Panc1 (cell line): ENCODE measurements around the gene RNU1-2.
A peak's percentile ranks its signal among the peaks of the same experiment; 100 is the strongest.
"Not testable (repeated sequence)": the region's sequence is repeated elsewhere in the genome, so short reads cannot be mapped to it uniquely, and the experiment has no call there.

Experiments
- TCF7L2 ChIP-seq: IDR thresholded peaks from 2 replicates; pipeline ENCODE4 v1.6.1; 2011; ENCODE audit warnings: mild to moderate bottlenecking, low read depth, low read length, inconsistent platforms
- TF ChIP-seq, protein P1 (sequence below): fragments of 450-650 bp; IDR thresholded peaks from 2 replicates; pipeline ENCODE4 v1.5.1; 2017; ENCODE audit warnings: mild to moderate bottlenecking
- TF ChIP-seq, protein P2 (sequence below), 2 experiments: IDR thresholded peaks; 2 replicates each; pipeline ENCODE4 v1.6.1; 2011 to 2012; ENCODE audit warnings: low read depth in 2 of 2, control low read depth in 1 of 2, low read length in 1 of 2, mild to moderate bottlenecking in 1 of 2, moderate library complexity in 1 of 2; ENCODE audit not compliant: insufficient read depth in 1 of 2

DNA sequence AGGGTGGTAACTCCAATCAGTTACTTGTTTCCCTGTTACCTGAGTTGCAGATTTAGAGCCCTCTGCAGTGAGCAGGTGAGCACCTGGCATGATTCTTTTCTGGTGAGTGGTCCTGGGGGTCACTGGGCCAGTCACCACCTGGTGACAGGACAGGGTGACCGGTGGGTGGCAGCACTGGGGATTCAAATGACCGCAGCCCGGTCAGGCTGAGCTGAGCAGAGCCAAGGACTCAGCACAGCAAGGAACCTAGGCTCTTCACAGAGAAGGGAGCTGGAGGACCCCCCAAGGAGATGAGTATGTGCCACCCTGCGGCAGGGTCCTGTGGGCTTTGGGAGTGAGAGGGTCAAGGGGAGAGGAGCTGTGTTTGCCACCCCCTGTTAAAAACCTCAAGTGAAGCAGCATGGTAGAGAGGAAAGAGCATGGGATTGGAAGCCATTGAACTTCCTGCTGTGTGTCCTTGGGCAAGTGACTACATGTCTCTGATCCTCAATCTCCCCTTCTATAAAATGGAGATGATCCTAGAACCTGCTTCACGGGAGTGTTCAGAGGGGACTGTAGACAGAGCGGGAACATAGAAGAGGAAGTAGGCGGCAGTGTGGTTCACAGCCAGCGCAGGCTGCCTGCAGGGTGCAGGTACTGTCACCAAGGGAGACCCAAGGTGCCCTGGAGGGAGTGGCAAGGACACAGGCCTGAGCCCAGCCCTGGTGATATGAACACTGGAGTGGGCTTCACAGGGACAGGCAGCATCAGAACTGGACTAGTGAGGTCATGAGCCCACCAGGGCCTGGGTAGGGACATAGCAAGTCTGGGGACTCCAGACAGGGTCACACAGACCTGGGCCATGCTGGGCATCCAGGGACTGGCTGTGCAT lies 16.3 kb downstream of the RNU1-2 start:
- TF ChIP-seq, protein P1, sequence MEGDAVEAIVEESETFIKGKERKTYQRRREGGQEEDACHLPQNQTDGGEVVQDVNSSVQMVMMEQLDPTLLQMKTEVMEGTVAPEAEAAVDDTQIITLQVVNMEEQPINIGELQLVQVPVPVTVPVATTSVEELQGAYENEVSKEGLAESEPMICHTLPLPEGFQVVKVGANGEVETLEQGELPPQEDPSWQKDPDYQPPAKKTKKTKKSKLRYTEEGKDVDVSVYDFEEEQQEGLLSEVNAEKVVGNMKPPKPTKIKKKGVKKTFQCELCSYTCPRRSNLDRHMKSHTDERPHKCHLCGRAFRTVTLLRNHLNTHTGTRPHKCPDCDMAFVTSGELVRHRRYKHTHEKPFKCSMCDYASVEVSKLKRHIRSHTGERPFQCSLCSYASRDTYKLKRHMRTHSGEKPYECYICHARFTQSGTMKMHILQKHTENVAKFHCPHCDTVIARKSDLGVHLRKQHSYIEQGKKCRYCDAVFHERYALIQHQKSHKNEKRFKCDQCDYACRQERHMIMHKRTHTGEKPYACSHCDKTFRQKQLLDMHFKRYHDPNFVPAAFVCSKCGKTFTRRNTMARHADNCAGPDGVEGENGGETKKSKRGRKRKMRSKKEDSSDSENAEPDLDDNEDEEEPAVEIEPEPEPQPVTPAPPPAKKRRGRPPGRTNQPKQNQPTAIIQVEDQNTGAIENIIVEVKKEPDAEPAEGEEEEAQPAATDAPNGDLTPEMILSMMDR = peak; percentile 62
- TF ChIP-seq, protein P2, sequence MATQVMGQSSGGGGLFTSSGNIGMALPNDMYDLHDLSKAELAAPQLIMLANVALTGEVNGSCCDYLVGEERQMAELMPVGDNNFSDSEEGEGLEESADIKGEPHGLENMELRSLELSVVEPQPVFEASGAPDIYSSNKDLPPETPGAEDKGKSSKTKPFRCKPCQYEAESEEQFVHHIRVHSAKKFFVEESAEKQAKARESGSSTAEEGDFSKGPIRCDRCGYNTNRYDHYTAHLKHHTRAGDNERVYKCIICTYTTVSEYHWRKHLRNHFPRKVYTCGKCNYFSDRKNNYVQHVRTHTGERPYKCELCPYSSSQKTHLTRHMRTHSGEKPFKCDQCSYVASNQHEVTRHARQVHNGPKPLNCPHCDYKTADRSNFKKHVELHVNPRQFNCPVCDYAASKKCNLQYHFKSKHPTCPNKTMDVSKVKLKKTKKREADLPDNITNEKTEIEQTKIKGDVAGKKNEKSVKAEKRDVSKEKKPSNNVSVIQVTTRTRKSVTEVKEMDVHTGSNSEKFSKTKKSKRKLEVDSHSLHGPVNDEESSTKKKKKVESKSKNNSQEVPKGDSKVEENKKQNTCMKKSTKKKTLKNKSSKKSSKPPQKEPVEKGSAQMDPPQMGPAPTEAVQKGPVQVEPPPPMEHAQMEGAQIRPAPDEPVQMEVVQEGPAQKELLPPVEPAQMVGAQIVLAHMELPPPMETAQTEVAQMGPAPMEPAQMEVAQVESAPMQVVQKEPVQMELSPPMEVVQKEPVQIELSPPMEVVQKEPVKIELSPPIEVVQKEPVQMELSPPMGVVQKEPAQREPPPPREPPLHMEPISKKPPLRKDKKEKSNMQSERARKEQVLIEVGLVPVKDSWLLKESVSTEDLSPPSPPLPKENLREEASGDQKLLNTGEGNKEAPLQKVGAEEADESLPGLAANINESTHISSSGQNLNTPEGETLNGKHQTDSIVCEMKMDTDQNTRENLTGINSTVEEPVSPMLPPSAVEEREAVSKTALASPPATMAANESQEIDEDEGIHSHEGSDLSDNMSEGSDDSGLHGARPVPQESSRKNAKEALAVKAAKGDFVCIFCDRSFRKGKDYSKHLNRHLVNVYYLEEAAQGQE (IDR thresholded peaks at IDR 0.05; ENCODE audit: insufficient read depth in 1 of 2, low read depth in 2 of 2, low read length in 1 of 2) = not testable (repeated sequence)
- TF ChIP-seq TCF7L2 = not testable (repeated sequence)
